OCI-M2 (cell line): Measurements from ENCODE around the gene ITGB3.
"Not testable (repeated sequence)": the region's sequence is repeated elsewhere in the genome, so short reads cannot be mapped to it uniquely, and the experiment has no call there.

Source experiments
- DNase-seq: peaks from one replicate; lab custom pipeline; 2025; ENCODE audit not compliant: unreplicated experiment; lab: John Stamatoyannopoulos, UW

The ITGB3 gene

GRCh38 chr17:47243737-47244598, 9.7 kb upstream of the ITGB3 start:
- no peak for DNase-seq

DNA sequence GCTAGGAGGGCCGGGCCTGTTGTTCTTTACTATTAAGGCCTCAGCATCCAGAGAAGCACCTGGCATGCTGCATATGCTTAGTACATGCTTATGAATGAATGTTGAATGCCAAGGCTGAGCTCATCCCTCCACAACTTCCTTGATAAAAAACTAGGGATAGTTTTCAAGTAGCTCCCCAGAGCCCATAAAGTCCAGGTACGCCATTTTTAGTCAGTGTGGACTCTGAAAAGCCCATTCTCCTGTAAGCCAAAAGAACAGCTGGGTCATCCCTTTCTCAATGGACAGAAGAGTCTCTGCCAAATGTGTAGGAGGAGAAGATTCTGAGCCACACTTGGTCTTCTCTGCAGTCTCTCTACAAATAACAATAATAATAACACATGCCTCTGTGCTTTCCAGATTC, 8.9 kb upstream of the ITGB3 start:
- DNase-seq: no peak

DNA sequence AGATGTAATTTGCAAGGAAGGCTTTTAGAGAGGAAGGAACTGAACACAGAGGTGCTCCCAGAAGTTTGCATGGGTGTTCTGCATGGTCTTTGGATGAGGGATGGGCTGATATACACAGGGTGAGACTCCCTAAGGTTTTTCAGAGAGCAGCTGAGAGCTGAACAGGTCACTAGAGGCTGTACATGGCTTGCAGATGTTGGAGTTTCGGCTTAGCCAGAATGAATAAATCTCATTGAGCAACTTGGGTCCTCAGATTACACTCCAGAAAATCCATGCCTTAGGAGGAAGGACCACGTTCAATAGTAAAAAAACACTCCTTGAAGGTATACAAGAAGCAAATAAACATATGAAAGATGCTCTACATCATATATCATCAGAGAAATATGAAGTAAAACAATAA, 7.5 kb upstream of the ITGB3 start:
- no peak for DNase-seq

GRCh38 chr17:47250855-47251254, 2.8 kb upstream of the ITGB3 start:
- no peak for DNase-seq

- no peak for DNase-seq
These were observed 2.1 kb upstream of the ITGB3 start for GRCh38 chr17:47251421-47251940.

DNA sequence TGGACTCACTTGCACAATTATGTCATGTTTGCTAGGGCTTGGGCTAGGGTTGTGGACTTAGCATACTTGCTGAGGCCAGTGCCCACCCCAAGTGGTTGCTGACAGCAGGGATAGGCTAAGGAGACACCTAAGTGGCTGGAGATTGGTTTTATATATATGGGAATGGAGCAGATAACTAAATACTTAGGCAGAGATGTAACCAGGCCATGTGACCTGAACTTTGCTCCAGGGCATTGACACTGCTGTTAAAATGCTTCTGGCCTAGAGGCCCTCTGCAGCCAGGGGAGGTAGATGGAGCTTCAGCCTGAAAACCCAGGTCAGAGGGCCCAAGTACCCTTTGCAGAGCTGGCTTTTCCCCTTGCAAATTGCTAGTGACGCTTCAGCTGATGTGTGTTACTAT, 1.4 kb upstream of the ITGB3 start:
- no peak for DNase-seq

DNA sequence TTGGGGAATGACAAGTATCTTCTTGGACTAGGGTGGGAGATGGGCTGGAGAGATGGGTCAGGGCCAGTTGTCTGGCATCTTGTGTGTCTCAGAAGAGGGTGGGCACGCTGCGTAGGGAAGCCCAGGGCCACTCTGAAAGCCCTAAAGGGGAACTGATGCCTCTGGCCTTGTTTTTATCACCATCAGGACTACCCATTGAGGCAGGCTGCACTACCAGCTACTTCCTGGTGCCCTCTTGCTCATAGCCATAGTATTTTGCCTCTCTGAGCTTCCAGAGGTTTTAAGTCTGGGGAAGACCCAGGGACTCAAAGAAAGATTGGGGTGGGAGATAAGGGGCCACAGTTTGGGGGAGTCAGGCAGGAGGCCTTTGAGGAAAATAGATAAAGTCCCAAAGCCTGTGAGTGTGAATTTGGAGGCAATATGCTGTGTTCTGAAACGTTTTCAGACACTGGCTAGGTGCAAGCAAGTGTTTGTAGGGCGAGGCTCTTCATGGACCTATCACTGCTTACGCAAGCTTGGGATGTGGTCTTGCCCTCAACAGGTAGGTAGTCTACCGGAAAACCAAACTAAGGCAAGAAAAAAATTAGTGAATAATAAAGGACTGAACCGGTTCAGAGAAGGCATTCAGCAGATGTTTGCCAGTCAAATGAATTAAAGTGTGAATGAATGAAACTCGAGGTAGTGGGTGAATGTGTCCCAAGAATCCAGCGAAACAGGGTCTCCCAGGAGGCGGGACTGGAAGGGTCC, 688 bp upstream of the ITGB3 start:
- no peak for DNase-seq

- no peak for DNase-seq
These were observed 846 bp downstream of the ITGB3 start for GRCh38 chr17:47254403-47254943.

GRCh38 chr17:47257651-47258339, 4.2 kb downstream of the ITGB3 start:
- peak; percentile 47 for DNase-seq

DNA sequence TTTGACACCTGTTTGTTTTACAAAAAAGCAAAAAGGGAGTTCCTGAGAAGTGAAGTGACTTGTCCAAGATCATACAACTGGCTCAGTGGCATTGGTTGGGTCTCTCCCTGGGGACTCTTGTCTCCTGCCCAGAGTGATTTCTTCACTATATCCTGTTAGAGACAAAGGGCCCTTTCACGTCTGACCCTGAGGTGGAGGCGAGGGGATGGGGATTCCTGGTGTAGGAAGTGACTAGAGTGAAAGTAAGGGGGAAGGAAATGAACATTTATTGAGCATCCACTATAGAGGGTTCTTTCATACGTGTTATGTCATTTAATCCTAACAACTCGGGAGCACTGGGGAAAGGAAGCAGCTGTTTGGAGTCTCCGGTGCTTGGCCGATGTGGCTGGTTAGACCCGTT, 9.0 kb downstream of the ITGB3 start:
- no peak for DNase-seq

DNA sequence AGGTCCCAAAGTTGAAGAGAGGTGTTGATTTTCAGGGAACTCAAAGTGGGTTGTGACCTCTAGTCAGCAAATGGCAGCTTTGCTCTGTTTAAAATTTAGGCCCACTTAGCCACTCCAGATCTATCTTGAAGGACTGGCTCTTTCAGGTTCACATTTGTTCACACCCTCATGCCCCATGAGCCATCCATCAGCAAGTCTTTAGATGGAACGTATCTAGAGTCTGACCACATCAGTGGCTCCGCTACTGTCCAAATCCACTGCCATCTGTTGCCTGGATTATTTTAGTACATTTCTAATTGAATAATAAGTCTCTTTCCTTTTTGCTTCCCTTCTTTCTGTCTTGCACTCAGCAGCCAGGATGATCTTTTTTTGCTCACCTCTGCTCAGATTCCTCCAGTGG, 10.5 kb downstream of the ITGB3 start:
- no peak for DNase-seq

DNA sequence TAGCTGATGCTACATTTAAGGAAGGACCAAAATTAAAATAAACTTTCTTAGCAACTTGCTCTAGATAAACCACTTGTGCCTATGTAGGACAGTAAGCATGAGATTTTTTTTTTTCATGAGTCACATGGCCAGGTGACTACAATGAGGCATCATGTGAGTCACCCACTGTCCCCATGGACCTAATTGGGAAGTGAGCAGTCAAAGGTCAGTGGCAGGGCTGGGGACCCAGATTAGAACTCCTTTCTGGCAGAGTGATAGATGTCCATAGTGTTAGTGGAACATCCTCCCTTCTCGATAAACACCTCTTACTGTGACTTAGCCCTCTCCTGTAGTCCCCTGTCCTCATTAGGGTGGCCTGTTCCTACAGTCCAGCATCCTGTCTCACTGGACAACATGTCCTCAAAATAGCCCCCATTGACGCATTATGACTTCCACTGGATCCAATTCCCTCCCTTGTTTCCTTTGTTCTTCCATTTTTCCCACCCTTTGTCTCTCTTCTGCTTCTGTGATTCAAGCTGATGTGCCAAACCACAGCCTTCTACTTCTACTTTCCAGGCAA, 12.4 kb downstream of the ITGB3 start:
- no peak for DNase-seq

DNA sequence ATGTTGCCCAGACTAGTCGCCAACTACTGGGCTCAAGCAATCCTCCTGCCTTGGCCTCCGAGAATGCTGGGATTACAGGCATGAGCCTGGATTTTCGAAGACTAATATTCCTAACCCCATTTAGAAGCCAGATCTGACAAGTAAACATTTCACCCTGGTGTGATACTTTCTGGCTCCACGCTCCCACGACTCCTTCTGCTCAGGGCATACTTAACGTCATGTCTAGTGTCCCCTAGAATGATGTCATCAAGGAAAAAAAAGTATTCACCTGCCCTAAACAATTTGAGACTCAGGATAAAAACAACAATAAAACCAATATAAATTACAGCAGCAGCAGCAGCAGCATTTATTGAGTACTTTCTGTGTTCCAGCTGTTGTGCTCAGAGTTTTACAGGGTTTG, 13.2 kb downstream of the ITGB3 start:
- DNase-seq: no peak

- no peak for DNase-seq
These were observed 13.8 kb downstream of the ITGB3 start for GRCh38 chr17:47267354-47267828.

DNA sequence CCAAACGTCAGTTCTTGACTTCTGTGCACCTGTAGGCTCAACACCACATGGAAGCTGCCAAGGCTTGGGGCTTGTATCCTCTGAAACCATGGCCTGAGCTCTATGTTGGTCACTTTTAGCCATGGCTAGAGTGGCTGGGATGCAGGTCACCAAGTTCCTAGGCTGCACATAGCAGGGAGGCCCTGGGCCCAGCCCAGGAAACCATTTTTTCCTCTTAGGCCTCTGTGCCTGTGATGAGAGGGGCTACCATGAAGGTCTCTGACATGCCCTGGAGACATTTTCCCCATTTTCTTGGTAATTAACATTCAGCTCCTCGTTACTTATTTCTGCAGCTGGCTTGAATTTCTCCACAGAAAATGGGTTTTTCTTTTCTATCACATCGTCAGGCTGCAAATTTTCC, 15.3 kb downstream of the ITGB3 start:
- not testable (repeated sequence) for DNase-seq

DNA sequence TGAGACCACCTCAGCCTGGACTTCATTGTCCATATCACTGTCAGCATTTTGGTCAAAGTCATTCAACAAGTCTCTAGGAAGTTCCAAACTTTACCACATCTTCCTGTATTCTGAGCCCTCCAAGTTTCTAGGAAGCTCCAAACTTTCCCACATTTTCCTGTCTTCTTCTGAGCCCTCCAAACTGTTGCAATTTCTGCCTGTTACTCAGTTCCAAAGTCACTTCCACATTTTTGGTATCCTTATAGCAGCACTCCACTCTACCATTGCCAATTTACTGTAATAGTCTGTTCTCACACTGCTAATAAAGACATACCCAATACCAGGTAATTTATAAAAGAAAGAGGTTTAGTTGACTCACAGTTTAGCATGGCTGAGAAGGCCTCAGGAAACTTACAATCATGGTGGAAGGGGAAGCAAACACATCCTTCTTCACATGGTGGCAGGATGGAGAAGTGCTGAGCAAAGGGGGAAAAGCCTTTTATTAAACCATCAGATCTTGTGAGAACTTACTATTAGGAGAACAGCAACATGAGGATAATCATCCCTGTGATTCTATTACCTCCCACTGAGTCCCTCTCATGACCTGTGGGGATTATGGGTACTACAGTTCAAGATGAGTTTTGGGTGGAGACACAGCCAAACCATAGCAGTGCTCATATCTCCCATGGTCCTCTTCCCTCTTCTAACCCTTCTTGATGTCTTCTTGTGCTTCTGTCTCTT, 16.1 kb downstream of the ITGB3 start:
- DNase-seq: not testable (repeated sequence)

DNA sequence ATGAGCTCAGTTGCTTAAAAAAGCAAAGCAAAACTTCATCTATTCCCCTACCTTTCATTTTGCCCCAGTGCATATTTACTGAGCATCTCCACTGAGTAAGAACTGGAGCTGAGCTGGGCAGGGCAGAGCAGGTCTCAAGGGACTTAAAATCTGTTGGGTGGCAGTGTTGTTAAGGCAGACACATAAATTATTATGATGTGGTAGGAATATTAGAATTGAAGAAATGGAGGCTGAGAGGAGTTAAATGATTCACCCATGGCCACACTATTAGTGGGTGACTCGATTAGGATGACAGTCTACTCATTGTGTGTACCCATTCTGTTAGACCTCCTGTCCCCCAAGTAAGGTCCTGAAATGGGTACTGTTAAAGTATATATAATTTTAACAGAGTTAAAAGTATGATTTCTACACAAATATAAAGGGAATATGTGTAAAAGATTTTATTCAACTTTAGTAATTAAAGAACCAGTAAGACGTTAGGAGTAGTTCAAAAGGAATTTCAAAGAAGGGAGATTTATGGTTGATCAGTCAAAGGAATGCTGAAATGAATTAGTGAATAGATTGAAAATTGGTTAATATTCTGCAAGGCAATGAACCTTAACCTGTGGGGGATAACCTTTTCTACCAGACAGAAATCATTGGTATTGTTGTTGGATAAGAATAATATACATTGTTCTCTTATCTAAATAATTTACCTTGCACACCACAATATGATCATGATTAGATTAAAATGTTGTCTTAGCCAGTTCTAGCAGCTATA, 17.5 kb downstream of the ITGB3 start:
- no peak for DNase-seq

DNA sequence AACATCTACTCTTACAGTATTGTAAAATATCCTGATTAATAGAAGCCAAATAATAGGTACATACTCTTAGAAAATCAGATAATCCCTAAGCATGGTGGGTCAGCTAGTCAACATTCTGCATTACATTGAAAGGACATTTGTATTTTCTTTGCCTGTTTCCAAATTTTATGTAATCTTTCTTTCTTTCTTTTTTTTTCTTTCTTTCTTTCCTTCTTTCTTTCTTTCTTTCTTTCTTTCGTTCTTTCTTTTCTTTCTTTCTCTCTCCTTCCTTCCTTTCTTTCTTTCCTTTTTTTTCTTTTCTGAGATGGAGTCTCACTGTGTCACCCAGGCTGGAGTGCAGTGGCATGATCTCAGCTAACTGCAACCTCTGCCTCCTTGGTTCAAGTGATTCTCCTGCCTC, 18.9 kb downstream of the ITGB3 start:
- no peak for DNase-seq

DNA sequence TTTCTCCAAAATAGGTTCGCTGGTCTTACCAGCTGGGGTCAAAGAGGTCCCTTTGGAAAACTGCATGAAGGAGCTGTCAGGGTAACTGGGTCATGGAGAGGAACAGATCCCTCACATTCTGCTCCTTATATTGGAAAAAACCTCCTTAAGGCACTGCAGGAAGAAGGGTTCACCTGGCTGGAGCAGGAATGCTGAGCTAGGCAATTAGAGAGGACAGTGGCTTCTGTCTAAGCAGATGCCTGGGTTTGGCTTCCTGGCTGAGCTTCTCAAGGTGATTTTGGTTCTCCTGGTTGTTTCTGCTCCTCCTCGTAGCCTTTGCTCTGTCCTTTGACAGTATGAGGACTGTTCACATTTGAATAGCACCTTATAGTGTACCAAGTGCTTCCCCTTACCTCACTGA, 19.6 kb downstream of the ITGB3 start:
- DNase-seq: no peak
